Measurements from ENCODE around the gene MAP2K3. TPM values are rescaled to one million over a fixed set of nuclear protein-coding genes. Genes with fewer than 3 reads are reported as not detected.
A peak's percentile ranks its signal among the peaks of the same experiment; 100 is the strongest.

MAP2K3 gene
- polyA plus RNA-seq, 4 donors = 17.6 to 26.2 (median 21.5) TPM

DNA sequence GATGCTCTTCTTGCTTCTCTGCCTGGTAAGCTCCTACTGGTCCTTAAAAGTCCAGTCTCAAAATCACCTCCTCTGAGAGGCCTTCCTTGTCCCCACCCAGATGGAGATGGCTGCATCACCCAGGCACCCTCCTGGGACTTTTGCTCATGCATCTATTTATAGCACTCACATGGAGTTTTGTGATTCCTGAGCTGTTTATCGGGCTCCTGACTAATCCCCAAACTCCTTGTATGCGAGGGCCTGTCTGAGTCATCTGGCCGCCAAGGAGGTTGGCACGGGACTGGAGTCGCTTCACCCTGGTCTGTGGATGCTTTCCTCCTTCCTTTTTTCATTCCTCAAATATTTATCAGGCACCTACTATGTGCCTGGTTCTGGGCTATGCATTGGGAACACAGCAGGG, 2.3 kb upstream of the MAP2K3 start:
- DNase-seq (ENCODE audit: low read depth in 4 of 4, low spot score in 3 of 4) = no peak

DNA sequence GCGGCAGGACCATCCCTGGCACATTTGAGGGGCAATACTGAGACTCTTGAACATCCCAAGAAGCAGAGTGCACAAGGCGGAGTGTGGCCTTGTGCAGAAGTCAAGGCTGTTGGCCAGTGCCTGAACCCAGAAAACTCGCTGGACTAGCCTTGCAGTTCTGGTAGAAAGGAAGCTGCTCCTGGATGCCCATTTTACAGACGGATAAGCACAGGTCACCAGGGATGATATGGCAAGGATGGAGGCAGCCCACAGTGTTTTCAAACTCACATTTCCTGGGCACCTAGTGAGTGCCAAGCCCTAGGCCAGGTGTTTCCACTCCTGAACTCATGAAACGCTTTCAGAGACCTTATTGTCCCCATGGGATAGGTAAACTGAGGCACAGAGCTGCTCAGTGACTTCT, 1.7 kb upstream of the MAP2K3 start:
- no peak for DNase-seq (ENCODE audit: low read depth in 4 of 4, low spot score in 3 of 4)

DNA sequence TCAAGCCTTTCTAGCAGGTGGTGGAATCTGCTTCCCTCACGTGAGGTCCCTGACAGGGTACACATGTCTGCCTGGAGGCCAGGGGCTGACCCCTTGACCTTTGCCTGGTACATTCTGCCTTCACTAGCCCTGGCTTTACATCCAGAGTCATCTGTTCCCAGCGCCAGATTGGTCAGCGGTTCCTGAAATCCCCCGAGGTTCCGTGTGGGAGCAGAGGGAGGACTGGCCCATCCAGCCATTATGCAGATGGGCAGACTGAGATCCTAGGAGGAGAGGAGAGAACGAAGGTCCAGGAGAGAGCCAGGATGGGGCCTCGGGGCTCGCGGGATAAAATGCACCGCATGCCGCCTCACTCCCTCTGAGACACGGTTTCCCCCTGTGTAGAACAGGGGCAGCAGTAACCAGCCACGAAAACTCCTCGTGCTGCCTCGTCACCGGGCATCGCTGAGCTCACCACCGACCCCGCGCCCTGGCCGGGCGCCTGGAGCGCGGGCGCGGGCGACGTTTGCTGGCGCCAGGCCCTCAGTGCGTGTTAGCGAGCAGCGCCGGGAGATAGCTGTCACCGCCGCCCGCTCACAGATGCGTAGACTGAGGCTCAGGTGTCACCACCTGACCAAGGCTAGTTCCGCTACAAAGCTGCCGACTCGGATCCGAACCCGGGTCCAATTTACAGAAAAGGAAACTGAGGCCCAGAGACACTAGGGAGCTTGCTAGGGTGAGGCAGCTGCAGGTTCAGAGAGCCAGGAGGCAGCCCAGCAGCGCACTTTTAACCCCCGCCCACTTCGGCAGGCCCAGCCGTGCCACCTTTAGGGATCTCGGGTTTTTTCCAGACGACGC, 811 bp upstream of the MAP2K3 start:
- no peak for DNase-seq (ENCODE audit: low read depth in 4 of 4, low spot score in 3 of 4)

DNA sequence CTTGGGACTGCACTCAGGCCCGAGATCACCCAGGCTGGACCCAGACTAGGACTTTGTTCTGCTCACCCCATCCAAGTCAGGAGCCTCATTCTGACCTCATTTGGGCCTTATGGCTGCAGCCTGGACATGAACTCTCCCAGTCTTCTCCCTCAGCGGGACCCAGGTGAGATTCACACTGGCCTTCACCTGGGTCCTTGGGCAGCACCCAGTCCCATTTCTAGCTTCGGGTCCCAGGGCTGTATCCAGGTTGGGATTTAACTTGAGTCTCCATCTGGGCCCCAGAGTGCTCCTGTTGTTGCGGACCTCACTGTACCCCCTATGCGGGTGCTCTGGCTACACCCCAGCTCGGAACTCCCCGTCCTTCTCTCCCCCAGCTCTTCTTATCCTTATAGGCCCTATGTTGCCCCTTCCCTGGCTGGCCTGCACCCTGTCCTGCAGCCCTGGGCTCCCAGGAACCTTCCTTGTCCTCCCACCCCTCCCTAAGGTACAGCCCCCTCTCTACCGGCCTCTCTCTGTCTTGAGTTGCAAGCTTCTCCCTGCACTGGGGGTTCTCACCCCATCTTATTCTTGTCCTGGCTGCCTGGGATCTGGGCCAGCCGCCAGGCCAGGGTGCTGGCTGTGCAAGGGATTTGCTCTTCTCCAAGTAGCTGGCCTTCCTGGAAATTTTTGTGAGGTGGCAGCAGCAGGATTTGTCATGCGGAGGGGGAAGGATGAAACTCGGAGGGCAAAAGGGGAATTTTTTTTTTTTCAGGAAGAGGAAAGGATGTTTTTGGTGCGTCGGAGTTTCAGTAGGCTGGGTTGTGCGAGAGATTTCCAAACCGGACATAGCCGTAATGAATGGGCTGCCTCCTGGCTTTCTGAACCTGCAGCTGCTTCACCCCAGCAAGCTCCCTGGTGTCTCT, 904 bp downstream of the MAP2K3 start:
- no peak for DNase-seq (ENCODE audit: low read depth in 4 of 4, low spot score in 3 of 4)

DNA sequence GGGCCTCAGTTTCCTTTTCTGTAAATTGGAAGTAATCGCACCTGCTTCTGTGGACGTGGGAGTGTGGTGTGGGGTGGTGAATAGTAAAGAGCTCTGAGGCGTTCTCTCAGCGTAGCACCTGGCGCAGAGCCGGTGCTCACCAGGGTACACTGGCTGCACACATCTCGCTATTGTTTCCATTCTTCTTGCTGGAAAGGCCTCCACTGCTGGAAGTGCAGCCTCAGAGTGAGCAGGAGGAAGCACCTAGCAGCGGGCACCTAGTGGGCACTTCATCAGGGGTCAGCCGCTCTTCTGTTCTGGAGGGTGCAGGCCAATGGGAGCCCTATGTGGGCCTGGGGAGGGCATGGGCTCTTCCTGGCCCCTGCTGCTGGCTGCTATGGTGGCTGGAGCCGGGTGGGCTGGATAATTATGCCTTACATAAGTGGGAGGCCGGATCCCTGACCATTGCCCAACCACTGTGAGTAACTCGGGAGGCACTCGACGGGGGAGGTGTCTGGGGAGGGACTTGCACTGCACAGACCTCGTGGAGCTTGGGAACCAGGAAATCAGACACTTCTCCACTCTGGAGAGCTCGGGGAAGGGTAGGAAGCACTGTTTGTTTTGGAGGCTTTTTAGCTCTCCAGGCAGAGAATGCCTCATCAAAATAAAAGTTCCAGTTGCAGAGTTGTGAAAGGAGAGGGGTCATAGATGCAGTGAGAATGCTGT, 1.7 kb downstream of the MAP2K3 start:
- DNase-seq (ENCODE audit: low read depth in 4 of 4, low spot score in 3 of 4) = peak in 2 of 4 donors; percentile 65 to 82

DNA sequence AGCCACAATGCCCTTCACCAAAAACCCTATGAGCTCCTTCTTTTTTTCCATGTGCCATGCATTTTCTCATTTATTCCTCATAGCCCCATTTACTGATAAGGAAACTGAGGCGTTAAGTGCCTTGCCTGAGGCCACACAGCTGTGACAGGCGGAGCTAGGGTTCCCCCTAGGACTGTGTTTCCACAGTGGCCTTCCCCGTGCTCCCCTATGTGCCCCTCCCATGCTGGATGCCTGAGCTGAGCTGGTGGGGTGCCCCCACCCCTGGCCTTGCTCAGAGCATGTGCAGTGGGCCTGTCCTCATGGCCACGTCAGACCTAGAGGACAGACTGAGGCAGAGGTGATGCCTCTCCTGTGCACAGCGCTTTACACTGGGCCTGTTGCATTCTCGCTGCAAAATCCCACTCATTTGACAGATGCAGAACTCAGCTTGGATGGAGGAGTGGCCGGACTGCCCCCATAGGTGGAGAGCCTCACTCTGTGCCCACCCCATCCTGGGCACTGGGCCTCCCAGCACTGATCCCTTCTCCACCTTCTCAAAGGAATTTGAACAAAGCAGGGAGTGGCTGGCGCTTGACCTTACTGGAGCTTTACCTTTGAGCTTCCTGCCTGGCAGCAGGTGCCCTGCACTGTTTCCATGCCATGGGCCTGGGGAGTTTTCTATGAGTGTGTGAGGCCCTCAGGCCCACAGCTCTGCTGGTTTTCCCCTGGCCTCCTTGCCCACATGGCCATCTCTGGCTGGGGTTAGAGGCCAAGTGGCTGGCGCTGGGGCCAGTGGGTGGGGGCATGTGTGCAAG, 2.6 kb downstream of the MAP2K3 start:
- no peak for DNase-seq (ENCODE audit: low read depth in 4 of 4, low spot score in 3 of 4)

DNA sequence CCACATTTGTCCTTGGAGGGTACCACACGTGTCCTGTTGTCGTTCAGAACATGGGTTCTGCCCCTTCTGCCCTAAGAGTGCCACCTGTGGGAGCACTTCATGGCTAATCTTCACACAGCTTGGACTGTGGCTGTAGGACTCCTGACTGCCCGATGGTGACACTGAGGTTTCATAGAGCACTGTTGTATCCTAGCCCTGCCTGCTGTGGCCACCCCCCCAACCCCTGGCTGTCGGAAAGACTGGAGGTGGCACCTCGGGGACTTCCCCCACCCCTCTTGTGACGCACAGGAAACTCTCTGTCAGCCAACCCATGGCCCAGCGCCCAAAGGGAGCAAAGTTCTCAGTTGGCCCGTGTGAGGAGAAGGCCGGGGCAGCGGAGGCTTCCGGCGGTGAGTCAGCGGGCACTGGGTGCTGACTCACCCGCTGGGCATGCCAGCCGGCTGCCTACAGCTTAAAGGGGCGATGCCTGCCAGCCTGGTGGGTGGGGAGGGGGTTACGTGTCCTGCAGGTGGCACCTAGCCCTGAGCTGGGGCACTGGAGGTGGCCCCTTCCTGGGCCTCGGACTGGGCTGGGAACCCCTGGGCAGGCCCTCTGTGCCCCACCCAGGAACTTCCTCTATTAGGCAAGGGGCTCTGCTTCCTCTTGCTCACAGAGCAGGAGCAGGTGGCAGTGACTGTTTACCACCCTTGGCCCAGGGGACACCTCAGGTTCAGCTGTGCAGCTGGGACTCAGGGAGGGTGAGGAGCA, 3.4 kb downstream of the MAP2K3 start:
- DNase-seq (ENCODE audit: low read depth in 4 of 4, low spot score in 3 of 4) = no peak

DNA sequence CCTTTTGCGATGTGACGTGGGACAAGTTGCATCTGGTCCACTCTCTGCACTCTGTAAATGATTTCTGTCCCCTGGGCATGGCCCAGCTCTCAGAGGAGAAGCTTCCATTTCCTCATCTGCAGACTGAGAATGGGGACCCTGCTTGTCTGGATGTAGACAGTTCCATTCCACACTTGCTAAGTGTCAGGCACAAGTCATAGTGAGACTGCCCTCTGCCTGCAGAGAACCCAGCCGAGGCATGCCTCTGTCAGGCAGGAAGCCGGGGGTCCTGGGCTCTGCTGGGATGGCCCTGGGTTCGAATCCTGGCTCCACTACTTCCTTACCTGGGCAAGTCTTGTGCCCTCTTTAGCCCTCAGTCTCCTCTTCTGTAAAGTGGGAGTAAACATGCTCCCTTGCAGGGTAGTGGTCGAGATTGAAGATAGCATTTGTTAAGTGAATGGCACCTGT, 4.1 kb downstream of the MAP2K3 start:
- no peak for DNase-seq (ENCODE audit: low read depth in 4 of 4, low spot score in 3 of 4)

DNA sequence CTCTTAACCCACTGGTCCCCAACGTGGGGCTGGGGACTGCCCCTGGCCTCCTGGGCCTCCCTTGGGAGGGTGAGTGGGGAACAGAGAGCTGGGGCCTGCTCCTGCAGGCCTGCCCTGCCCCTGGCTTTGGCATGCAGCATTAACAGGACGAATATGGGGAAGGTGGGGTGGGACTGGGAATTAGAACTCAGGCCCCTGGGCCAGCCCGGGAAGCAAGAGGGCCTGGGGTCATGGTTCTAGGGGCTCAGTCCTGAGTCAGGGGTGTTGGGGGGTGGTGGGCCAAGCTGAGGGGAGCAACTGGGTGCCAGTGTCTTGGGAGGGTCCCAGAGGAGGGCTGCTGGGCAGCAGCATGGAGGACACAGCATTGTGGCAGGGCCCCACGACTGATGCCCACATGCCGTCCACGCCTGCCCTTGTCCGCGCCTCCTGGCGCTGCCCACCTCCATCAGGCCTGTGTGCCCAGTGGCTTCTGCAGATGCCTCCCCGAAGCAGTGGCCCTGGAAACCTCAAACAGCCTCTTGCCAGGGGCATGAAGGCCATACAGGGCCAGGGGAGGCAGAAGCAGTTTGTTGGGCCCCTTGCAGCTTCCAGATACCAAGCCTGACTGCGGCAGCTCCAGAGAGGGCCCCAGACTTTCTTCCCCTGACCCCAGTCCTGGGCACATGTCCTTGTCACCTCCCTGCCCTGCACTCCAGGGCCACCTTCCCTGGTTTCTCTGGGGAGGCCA, 4.8 kb downstream of the MAP2K3 start:
- DNase-seq (ENCODE audit: low read depth in 4 of 4, low spot score in 3 of 4) = no peak

DNA sequence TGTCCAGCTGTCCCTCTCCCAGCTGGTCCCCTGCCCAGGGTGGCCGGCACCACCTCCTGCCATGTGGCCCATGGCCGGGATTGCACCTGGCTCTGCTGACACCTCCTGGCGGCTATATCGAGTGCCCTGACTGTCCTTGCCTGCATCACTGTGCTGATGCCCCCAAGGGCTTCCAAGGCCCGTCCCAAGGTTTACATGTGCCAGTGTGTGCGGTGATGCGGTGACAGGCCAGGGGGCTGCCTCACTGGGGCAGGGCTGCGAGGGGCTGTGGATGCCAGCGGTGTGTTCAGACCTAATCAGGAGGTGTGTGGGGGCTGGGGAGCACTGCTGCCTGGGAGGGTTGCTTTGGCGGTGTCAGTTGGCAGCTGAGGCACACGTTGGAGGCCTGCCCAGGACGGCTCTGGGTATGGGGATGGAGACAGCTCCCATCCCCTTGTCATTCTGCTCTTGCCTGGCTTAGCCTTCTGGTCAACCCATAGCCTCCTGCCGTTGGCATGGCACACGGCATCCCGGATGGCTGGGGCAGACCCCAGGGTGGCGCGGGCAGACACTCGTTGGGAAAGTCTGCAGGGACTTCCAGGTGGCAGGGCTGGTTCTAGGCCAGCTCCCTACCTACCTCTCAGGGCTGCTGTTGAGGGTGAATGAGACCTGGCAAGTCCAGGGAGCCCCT, 5.5 kb downstream of the MAP2K3 start:
- DNase-seq (ENCODE audit: low read depth in 4 of 4, low spot score in 3 of 4) = no peak

DNA sequence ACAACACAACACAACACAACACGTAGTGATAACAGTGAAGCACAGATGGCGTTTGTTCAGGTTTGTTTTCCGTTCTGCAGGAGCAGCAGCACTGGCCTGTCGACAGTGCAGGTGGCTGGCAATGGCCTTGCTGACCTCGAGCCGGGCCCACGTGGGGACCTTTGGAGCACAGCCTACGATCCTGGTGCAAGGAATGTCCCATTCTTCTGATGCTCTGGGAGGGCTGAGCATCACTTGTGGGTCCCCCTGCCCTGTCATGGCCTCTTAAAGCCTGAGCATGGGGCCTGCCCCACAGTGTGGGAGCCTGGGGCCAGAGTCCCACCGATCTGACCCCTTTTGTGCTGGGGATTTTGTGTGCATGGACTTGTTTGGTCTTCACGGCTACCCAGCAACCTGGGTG, 6.8 kb downstream of the MAP2K3 start:
- DNase-seq (ENCODE audit: low read depth in 4 of 4, low spot score in 3 of 4) = no peak

DNA sequence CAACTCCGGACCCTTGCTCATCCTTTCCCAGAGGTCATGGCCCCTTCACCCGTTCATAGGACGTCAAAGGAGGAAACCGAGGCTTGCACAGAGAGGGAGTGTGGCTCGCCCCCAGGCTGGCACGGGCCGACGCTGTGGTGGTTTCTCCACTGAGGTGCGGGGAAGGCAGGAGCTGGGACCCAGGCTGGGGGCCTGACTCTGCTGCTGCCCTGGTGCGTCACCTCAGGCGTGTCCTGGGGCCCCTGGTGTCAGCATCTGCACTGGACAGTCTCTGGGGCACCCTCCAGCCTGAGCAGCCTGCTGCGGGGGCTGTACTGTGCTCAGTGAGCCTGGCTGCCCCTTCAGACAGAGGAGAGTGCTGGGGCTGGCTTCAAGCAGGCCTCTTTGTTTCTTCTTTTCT, 7.4 kb downstream of the MAP2K3 start:
- DNase-seq (ENCODE audit: low read depth in 4 of 4, low spot score in 3 of 4) = no peak

DNA sequence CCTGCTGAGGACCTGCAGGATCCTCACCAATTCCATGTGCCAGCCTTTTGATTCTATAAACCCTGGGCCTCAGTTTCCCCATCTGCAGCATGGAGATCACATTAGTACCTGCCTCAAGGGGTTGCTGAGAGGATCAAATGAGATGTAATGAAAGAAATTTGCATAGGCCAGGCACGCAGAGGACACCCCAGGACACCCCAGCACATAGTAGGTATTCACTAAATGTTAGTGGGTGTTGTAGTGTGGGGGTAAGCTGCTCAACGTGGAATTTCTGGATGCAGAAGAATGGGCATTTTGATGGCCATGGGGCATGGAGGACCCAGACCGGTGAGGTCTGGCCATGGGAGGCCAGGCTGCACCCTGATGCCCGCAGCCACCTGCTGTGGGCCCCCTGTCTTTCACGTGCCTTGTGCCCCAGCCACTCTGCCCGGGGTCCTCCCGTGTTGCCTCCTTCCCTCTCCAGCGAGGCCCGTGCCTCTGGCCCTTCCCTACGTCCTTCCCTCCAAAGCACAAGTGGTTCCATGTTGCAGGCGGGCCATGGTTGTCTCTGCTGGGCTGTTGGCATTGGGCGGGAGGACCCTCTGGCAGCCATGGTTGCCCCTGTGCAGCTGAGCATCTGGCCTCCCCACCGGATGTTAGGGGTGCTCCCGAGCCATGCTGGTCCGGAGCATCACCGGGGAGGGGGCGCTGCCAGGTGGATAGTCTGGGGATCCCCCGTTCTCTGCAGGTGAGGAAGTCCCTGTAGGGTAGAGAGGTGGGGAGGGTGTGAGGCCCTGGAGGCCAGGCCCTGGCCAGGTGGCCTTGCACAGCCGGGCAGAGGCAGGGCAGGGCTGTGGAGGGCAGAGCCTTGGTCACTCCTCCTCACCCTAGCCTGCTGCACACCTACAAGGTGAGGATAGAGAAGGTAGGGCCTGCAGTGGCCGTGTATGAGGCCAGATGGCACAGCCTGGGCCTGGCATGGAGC, 8.6 kb downstream of the MAP2K3 start:
- no peak for DNase-seq (ENCODE audit: low read depth in 4 of 4, low spot score in 3 of 4)

DNA sequence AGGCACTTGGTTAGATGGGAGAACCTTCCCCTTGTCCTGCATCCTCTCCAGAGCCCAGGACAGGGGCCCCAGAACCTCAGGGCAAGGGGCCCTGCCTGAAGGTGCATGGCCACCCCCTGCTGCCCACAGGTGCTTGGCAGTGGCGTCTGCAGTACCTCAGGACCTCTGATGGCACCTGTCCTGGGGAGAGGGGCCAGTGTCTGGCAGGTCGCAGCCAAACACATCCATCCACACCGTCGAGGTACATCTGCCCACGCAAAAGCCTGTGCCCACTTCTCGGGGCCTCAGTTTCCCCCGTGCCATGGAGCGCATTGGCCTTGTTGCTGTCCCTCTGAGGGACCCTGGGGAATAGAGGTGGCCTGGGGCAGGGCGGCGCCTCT, 9.3 kb downstream of the MAP2K3 start:
- DNase-seq (ENCODE audit: low read depth in 4 of 4, low spot score in 3 of 4) = no peak

DNA sequence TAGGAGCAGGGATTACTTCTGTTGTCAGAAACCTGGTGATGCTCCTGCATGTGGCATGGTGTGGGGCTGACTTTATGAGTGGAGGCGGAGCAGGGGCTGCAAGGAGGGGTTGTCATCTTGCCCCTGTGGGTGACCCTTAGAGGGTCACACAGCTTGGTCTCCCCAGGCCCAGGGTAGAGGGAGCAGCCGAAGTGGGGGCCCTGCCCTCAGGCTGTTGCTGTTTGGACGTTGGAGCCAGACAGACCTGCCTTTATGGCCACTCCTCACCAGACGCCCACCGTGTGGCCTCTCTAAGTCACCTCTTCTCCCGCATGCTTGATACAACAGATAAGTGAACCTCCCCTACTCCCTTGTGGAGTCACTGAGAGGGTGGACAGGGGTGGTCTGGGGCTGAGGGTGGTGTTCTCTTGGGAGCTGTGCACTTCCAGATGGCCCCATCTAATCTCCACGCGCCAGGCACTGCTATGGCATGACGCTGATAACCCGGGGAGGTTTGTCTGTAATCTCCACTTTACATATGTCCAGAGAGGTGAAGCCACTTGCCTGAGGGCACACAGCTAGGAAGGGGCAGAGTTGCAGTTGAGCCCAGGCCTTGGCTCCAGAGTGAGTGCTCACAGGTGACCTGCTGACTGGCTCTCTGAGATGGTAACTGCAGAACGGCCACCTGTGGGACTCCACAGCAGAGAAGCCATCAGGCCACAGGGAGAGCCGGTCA, 10.0 kb downstream of the MAP2K3 start:
- DNase-seq (ENCODE audit: low read depth in 4 of 4, low spot score in 3 of 4) = no peak
